GM06990 (cell line): Measurements from ENCODE around the gene MED31.

Source experiments
- DNase-seq: peaks from one replicate; pipeline ENCODE4 v3.0.0-alpha.2; 2011; ENCODE audit not compliant: insufficient read length; ENCODE audit errors: extremely low read depth
- H3K27me3 ChIP-seq: replicated peaks from 2 replicates; pipeline ENCODE4 v1.6.0; 2011; ENCODE audit warnings: low read length; ENCODE audit not compliant: control insufficient read depth, insufficient read depth
- H3K36me3 ChIP-seq: 2 replicates; pipeline ENCODE4 v1.5.1; 2011; ENCODE audit warnings: low read length; ENCODE audit not compliant: control insufficient read depth, insufficient read depth
- H3K4me3 ChIP-seq: replicated peaks from 2 replicates; pipeline ENCODE4 v1.5.1; 2011; ENCODE audit warnings: low read depth, mild to moderate bottlenecking, control low read depth, low read length
- CTCF ChIP-seq: IDR thresholded peaks from 2 replicates; pipeline ENCODE4 v1.5.1; 2011; ENCODE audit warnings: low read length, control low read depth, mild to moderate bottlenecking, inconsistent platforms; ENCODE audit not compliant: insufficient read depth, poor library complexity, severe bottlenecking

MED31 gene

GRCh38 chr17:6682339-6682738 is 30.9 kb upstream of the MED31 start:
- H3K27me3 ChIP-seq: no peaks in the 10 kb centered on the region; the same call in 1 of the 2 replicates
- no peak overlapping the region for H3K4me3 ChIP-seq
- H3K36me3 ChIP-seq: no peaks in the 10 kb centered on the region
- no peak for DNase-seq
- TF ChIP-seq CTCF: no peak

- H3K4me3 ChIP-seq: no peak overlapping the region
- H3K36me3 ChIP-seq: no peaks in the 10 kb centered on the region
- TF ChIP-seq CTCF: no peak
- no peak for DNase-seq
- peaks cover 1% of the 10 kb centered on the region; the same call in 1 of the 2 replicates for H3K27me3 ChIP-seq
Observed at GRCh38 chr17:6681671-6682070, 30.3 kb upstream of the MED31 start.

- Histone ChIP-seq H3K27me3 (peaks cover 1% of the 10 kb centered on the region; the same call in 1 of the 2 replicates), H3K4me3 (no peak overlapping the region), H3K36me3 (no peaks in the 10 kb centered on the region)
- DNase-seq: no peak
- TF ChIP-seq CTCF: no peak
Observed at GRCh38 chr17:6681176-6681575, 29.8 kb upstream of the MED31 start.

- no peaks in the 10 kb centered on the region for H3K36me3 ChIP-seq
- no peak for DNase-seq
- H3K4me3 ChIP-seq: no peak overlapping the region
- peaks cover 1% of the 10 kb centered on the region; the same call in 1 of the 2 replicates for H3K27me3 ChIP-seq
- no peak for TF ChIP-seq CTCF
Observed at GRCh38 chr17:6679241-6679640, 27.8 kb upstream of the MED31 start.

GRCh38 chr17:6677946-6678345 is 26.5 kb upstream of the MED31 start:
- Histone ChIP-seq H3K27me3 (peaks cover 1% of the 10 kb centered on the region; the same call in 1 of the 2 replicates), H3K36me3 (no peaks in the 10 kb centered on the region), H3K4me3 (no peak overlapping the region)
- TF ChIP-seq CTCF: no peak
- no peak for DNase-seq
